T-helper 2 cell treated with Interferon-gamma antibody and Interleukin-4, amounts not matched to agents 5 μg/mL and 100 μg/mL, for 36 hours (primary cell): ENCODE measurements around the gene GOLGB1.

Experiments used
- DNase-seq: peaks from one replicate; pipeline ENCODE4 v3.0.0; 2021; ENCODE audit warnings: low spot score
- H3K27ac Mint-ChIP-seq: one replicate; pipeline ENCODE4 v1.8.0; 2021; ENCODE audit warnings: mild to moderate bottlenecking, mixed read lengths
- H3K27me3 Mint-ChIP-seq: one replicate; pipeline ENCODE4 v1.8.0; 2021; ENCODE audit warnings: low read depth, mixed read lengths
- H3K36me3 Mint-ChIP-seq: one replicate; pipeline ENCODE4 v1.8.0; 2021; ENCODE audit warnings: low read depth, mixed read lengths
- H3K4me1 Mint-ChIP-seq: one replicate; pipeline ENCODE4 v1.8.0; 2021; ENCODE audit warnings: low read depth, mixed read lengths
- H3K4me3 Mint-ChIP-seq: one replicate; pipeline ENCODE4 v1.8.0; 2022; ENCODE audit warnings: mild to moderate bottlenecking, moderate library complexity, mixed read lengths
- H3K9me3 Mint-ChIP-seq: one replicate; pipeline ENCODE4 v1.8.0; 2021; ENCODE audit warnings: mixed read lengths

The GOLGB1 gene

DNA sequence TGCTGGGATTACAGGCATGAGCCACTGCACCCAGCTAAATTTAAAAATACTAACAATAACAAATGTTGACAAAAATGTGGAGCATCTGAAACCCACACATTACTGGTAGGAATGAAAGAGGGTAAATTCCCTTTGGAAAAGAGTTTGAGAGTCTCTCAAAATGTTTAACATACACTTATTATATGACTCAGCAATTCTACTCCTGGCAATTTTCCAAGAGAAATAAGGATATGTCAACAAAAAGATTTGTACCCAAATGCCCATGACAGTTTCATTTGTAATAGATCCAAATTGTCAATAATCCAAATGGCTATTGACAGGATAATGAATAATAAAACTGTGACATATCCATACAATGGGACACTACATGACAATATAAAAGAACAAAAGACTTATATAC, 97.9 kb downstream of the GOLGB1 start:
- DNase-seq = no peak
- Mint-ChIP-seq H3K27ac (no peak overlapping the region), H3K4me3 (no peak overlapping the region), H3K4me1 (peaks cover 41% of the 10 kb centered on the region), H3K9me3 (peaks cover 4% of the 10 kb centered on the region), H3K27me3 (no peaks in the 10 kb centered on the region), H3K36me3 (peaks cover 82% of the 10 kb centered on the region)

DNA sequence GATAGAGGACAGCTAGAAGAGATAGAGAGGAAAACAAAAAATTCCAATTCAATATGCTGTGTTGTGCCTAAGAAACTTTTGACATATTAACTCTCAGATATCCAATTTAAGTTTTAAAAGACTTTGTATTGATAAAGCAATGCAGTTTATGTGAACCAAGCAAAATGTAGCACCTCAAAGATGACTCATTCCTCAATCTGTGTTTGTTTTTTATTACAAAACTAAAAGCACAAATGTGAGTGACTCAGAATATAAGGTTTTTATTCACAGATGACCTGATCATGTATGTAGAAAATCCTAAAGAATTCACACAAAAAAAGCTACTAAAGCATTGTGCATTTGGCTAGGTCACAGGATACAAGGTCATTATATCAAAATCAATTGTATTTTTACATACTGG, 99.9 kb downstream of the GOLGB1 start:
- no peak overlapping the region for H3K4me3 Mint-ChIP-seq

DNA sequence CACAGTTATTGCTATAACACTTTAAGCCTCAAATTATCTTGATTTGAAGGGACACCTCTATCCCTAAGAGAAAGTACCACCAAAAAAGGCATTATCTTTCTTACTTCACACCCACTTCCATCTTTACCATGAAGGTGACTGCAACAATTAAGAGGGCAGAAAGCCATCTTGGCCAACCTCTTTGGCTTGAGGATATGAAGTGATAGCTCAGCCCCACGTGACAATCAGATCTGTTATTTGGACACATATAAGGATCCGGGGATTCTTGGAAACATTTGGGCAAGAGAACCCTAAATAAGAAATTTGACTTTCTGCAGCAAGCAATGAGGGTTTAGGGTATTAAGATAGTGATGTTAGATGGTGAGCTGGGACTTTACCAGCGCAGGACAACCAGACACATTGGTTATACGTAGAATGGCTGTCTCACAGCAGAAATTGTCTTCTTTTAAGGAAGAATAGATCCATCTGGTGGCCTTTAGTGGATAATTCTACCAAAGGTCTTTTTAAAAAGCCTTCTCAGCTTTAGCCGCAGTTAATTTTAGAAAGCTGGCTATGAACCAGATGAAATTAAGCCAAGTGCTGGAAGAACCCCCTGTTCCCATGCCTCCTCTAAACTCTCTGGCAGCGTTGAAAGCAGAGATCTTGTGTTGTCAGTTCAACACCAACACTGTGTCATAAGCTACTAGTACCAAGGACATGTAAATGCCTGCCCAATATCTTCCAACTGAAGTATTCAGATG, 101.2 kb downstream of the GOLGB1 start:
- Mint-ChIP-seq H3K4me3 (no peak overlapping the region), H3K36me3 (peaks cover 76% of the 10 kb centered on the region), H3K27me3 (no peaks in the 10 kb centered on the region), H3K4me1 (peaks cover 15% of the 10 kb centered on the region), H3K27ac (no peak overlapping the region), H3K9me3 (peaks cover 4% of the 10 kb centered on the region)
- DNase-seq = no peak

More for the DNA sequence above, 99.9 kb downstream of the GOLGB1 start:
- Mint-ChIP-seq H3K27me3 (no peaks in the 10 kb centered on the region), H3K4me1 (peaks cover 25% of the 10 kb centered on the region), H3K36me3 (peaks cover 73% of the 10 kb centered on the region), H3K27ac (no peak overlapping the region), H3K9me3 (peaks cover 4% of the 10 kb centered on the region)
- DNase-seq = no peak

DNA sequence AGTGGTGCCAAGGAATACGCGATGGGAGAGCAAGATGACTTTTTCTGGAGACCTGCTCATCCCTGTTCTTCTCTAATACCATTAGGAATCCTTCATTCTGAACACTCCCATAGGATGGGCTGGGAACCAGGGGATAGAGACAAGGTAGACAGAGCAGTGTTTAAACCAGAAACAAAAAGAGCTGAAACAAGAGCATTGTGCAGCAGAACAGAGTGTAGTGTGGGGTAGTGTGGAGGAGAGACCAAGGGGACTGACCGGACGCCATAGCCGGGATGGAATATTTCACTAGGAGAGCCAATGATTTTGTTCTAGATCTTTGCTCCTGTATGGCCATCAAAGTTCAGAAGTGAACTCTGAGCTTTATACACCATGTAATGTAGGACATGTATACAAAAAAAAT, 104.5 kb downstream of the GOLGB1 start:
- H3K27ac Mint-ChIP-seq = no peak overlapping the region
- H3K9me3 Mint-ChIP-seq = no peaks in the 10 kb centered on the region
- no peak for DNase-seq
- no peak overlapping the region for H3K4me3 Mint-ChIP-seq
- H3K36me3 Mint-ChIP-seq = peaks cover 73% of the 10 kb centered on the region
- H3K27me3 Mint-ChIP-seq = no peaks in the 10 kb centered on the region
- H3K4me1 Mint-ChIP-seq = peaks cover 15% of the 10 kb centered on the region

DNA sequence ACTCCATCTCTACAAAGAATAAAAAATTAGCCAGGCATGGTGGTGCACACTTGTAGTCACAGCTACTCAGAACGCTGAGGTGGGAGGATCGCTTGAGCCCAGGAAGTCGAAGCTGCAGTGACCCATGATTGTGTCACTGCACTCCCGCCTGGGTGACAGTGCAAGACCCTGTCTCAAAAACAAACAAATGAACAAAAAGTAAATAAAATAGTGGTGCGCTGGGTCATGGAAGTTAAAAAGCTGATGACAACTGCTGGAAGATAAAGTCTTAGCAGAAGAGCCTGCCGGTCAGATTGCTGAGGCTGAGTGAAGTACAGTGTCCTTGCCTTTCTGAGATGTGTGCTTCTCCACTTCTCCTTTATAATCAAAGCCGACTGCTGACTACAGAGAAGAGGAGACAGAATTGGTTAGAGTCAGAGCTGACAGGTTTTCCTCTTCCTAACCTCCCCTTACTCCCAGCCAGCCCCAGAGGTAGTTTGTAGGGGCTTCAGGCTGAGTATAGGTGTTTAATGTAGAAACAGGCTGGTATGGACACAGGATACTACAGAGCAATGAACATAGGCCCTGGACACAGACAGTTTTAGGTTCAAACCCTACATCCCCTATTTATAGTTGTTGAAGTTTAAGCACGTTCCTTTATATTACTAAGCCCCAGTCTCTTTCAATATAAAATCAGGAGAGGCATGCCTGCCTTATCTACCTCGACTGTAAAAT, 106.8 kb downstream of the GOLGB1 start:
- no peak overlapping the region for H3K4me3 Mint-ChIP-seq
- H3K36me3 Mint-ChIP-seq = peaks cover 75% of the 10 kb centered on the region
- peaks cover 12% of the 10 kb centered on the region for H3K4me1 Mint-ChIP-seq
- H3K9me3 Mint-ChIP-seq = no peaks in the 10 kb centered on the region
- no peak overlapping the region for H3K27ac Mint-ChIP-seq
- DNase-seq = no peak
- no peaks in the 10 kb centered on the region for H3K27me3 Mint-ChIP-seq

DNA sequence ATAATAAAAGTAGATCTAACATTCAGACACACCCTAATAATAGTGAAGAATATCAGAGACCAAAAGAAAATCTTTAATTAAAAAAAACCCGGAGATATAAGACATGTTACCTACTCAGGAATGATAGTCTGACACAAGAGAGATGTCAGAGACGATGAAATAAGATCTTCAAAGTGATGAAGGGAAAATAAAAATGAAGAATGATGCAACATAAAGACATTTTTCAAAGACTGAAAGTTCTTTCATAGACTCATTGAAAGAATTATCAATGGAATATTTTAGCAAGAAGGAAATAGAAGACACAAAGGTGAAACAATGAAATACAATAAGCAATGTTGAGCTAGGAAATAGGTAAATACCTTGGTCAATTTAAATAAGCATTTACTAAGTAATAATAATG, 108.4 kb downstream of the GOLGB1 start:
- no peaks in the 10 kb centered on the region for H3K27me3 Mint-ChIP-seq
- no peak for DNase-seq
- H3K4me3 Mint-ChIP-seq = no peak overlapping the region
- no peak overlapping the region for H3K27ac Mint-ChIP-seq
- H3K9me3 Mint-ChIP-seq = no peaks in the 10 kb centered on the region
- H3K36me3 Mint-ChIP-seq = peaks cover 82% of the 10 kb centered on the region
- H3K4me1 Mint-ChIP-seq = peaks cover 10% of the 10 kb centered on the region

DNA sequence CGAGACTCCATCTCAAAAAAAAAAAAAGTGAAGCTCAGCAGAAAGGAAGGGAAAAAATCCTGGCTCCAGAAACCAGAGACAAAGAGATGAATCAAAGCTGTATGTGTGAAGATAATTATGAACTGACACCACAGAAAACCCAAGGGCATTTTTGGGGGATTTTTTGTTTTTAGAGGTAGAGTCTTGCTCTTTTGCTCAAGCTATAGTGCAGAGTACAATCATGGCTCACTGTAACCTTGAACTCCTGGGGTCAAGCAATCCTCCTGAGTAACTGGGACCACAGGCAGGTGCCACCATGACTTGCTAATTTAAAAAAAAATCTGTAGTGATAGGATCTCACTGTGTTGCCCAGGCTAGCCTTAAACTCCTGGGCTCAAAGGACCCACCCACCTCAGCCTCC, 111.6 kb downstream of the GOLGB1 start:
- peaks cover 83% of the 10 kb centered on the region for H3K36me3 Mint-ChIP-seq
- peaks cover 10% of the 10 kb centered on the region for H3K4me1 Mint-ChIP-seq
- H3K4me3 Mint-ChIP-seq = no peak overlapping the region
- H3K9me3 Mint-ChIP-seq = no peaks in the 10 kb centered on the region
- no peak for DNase-seq
- H3K27me3 Mint-ChIP-seq = no peaks in the 10 kb centered on the region
- no peak overlapping the region for H3K27ac Mint-ChIP-seq

DNA sequence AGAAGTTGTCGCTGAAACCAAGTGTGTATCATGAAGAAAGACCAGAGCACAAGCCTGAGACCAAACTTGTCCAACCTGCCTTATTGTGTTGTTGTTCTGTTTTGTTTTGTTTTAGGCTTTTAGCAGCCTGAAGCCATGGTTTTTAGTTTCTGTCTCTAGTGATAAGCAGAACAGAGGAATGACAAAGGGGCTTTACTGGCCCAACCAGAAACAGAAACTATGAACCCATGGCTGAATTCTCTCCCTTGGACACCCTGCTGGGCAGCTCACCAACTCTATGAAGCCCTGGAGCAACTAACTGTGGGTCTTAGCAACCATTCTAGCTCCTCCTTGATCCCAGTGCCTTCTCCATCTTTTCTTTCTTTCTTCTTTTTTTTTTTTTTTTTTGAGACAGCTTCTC, 119.2 kb downstream of the GOLGB1 start:
- H3K4me1 Mint-ChIP-seq = no peaks in the 10 kb centered on the region
- no peaks in the 10 kb centered on the region for H3K27me3 Mint-ChIP-seq
- H3K4me3 Mint-ChIP-seq = no peak overlapping the region
- H3K36me3 Mint-ChIP-seq = peaks cover 55% of the 10 kb centered on the region
- no peak for DNase-seq
- no peak overlapping the region for H3K27ac Mint-ChIP-seq
- H3K9me3 Mint-ChIP-seq = no peaks in the 10 kb centered on the region

DNA sequence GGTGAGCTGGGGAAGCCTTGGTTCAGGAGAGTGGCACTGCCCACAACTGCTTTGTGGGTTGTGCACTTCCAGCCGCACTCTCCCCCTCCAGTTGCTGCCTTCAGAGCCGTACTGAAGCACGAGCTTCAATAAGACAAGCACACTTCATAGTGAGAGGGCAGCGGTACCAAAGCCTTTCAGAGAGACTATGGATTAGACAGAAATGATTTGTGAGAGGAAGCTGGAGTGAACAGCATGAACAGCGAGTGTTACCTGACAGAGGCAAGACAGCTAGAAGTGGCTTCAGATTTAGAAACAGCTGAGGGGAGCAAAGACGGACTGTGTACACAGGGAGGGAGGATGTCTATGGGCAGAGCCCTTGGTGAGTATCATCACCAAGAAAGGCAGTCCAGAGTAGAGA, 119.9 kb downstream of the GOLGB1 start:
- no peaks in the 10 kb centered on the region for H3K4me1 Mint-ChIP-seq
- no peak for DNase-seq
- H3K4me3 Mint-ChIP-seq = no peak overlapping the region
- H3K9me3 Mint-ChIP-seq = no peaks in the 10 kb centered on the region
- H3K27me3 Mint-ChIP-seq = no peaks in the 10 kb centered on the region
- peak overlapping the region; percentile 49 for H3K27ac Mint-ChIP-seq
- peaks cover 49% of the 10 kb centered on the region for H3K36me3 Mint-ChIP-seq

DNA sequence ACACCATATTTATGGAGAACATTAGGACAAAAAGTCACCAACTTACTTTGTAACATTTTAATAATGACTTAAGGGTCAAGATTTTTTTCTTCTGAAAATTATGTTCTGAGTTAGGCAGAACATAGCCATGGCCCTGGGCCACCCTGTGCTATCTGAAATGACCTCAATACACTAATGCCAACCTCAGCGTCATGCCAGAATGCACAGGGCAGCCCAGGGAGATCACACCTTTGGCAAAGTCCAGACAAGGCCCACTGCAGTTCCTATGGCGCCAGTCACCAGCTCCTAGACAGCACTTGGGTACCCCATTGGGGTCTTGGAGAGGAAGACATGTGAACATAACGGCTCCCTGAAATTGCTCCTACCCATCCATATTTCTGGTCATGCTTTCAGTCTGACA, 121.9 kb downstream of the GOLGB1 start:
- Mint-ChIP-seq H3K36me3 (peaks cover 33% of the 10 kb centered on the region), H3K9me3 (no peaks in the 10 kb centered on the region), H3K27ac (no peak overlapping the region), H3K4me3 (no peak overlapping the region), H3K27me3 (no peaks in the 10 kb centered on the region), H3K4me1 (no peaks in the 10 kb centered on the region)
- DNase-seq = no peak

DNA sequence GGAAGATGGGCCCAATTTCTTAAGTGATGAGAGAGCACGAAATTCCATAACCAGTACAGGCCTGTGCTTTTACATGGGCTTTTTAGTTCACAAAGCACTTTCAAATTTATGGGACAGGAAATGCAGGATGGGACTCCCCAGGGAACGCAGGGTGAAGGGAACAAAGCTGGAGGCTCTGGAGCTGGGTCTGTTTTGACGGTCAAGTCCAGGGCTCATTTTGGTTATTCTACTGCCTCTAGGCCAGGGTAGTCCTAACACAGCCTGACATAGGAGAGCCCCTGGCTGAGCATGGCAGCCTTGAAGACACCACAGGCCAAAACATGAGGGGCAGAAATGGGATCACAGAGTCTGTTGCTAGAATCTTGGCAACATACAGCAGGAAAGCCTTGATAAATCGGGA, 122.3 kb downstream of the GOLGB1 start:
- peaks cover 30% of the 10 kb centered on the region for H3K36me3 Mint-ChIP-seq
- H3K4me1 Mint-ChIP-seq = no peaks in the 10 kb centered on the region
- H3K9me3 Mint-ChIP-seq = no peaks in the 10 kb centered on the region
- no peaks in the 10 kb centered on the region for H3K27me3 Mint-ChIP-seq
- DNase-seq = no peak
- H3K4me3 Mint-ChIP-seq = no peak overlapping the region
- H3K27ac Mint-ChIP-seq = no peak overlapping the region

DNA sequence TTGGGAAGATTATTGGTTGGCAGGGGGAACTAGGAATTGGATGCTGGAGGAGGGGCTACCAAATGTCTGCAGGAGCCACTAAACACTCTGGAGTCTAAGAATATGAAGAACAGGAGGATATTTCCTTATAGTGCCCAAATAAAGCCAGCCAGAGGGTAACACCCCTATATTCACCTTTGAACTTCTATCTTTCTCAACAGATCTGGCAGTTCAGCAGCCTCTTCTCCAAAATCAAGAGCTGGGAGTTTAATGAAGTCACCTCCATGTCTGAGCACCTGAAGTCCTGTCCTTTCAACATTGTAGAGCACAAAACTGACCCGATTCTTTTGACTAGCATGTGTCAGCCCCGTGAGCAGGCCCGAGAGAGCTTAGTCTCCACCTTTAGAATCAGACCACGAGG, 123.0 kb downstream of the GOLGB1 start:
- Mint-ChIP-seq H3K4me3 (no peak overlapping the region), H3K27ac (no peak overlapping the region), H3K4me1 (no peaks in the 10 kb centered on the region), H3K9me3 (no peaks in the 10 kb centered on the region), H3K36me3 (peaks cover 23% of the 10 kb centered on the region), H3K27me3 (no peaks in the 10 kb centered on the region)
- no peak for DNase-seq

DNA sequence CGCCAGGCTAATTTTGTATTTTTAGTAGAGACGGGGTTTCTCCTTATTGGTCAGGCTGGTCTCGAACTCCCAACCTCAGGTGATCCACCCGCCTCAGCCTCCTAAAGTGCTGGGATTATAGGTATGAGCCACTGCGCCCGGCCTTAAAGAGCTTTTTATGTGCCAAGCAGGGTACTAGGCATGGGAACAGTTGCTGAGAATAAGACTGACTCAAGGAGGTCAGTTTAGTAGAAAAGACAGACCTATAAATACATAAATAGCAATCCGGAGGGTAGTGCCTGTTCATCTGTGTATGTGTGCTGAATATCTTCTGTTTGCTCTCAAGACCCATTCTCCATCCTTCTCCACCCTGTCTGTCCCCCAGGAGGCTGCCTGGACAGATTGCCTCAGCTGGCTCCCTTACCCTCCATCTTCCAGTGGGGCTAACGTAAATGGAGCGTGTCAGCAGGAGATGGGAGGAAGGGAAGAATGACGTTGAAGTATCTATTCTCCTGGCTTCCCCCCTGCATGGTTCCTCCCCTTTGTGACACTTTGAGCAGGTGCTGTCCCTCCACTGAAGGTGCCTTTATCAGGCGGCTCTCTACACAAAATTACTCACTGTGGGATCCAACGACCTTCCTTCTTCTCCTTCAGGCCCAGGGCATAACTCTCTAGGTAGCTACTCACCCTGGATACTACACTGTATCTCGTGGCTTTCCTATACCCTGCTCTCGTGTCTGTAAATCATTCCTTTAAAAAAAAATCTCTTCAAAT, 125.2 kb downstream of the GOLGB1 start:
- no peaks in the 10 kb centered on the region for H3K9me3 Mint-ChIP-seq
- H3K36me3 Mint-ChIP-seq = peaks cover 7% of the 10 kb centered on the region
- no peak for DNase-seq
- H3K27me3 Mint-ChIP-seq = peaks cover 5% of the 10 kb centered on the region
- H3K27ac Mint-ChIP-seq = no peak overlapping the region
- H3K4me3 Mint-ChIP-seq = no peak overlapping the region
- no peaks in the 10 kb centered on the region for H3K4me1 Mint-ChIP-seq

DNA sequence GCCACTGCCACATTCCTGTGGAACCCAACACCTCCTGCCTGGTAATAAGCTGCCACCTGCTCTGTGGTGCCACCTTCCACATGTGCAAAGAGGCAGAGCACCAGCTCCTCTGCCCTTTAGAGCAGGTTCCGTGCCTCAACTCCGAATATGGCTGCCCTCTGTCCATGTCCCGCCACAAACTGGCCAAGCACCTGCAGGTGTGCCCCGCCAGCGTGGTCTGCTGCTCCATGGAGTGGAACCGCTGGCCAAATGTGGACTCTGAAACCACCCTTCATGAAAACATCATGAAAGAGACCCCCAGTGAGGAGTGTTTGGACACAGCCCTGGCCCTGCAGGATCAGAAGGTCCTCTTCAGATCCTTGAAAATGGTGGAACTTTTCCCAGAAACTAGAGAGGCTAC, 128.1 kb downstream of the GOLGB1 start:
- Mint-ChIP-seq H3K36me3 (no peaks in the 10 kb centered on the region), H3K27ac (no peak overlapping the region), H3K27me3 (peaks cover 8% of the 10 kb centered on the region), H3K4me1 (no peaks in the 10 kb centered on the region), H3K4me3 (no peak overlapping the region), H3K9me3 (no peaks in the 10 kb centered on the region)
- DNase-seq = no peak
